ENCODE data around the gene SLC12A7.
"Not testable (repeated sequence)": the region's sequence is repeated elsewhere in the genome, so short reads cannot be mapped to it uniquely, and the experiment has no call there.

Gene SLC12A7

DNA sequence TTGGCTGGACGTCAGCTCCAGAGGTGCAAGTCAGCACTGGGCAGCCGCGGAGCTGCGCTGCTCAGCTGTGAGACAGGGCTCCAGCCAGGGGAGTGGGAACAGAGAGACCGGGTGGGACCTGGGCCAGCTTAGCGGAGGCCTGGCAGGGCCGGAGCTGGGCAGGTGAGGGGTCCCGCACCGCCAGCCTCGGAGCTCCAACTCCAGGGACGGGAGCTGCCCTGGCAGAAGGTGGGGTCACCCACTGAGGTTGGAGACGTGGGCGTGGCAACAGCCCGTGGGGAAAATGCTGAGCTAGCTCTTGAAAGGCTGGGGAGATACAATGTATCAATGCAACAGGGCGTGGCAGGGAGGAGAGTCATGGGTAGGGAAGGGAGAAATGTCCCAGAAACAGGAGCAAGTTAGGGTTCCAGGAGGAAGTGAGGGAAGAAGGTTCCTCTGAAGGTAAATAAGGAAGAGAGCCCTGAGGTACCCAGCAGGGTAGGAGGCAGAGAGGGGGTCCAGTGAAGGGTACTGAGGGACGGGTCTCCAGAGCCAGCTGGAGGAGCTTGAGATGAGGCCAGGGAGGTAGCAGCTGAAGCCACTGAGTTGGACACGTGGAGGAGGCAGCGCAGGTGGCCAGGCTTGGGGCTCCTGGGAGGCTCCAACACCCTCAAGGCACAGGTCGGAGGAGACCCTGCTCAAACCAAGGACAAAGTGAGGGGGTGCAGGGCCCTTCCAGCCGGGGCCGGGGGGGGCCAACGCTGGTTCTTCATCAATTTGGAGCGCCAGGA is 104.0 kb downstream of the SLC12A7 start:
- no peak for DNase-seq (ENCODE audit: low spot score)

DNA sequence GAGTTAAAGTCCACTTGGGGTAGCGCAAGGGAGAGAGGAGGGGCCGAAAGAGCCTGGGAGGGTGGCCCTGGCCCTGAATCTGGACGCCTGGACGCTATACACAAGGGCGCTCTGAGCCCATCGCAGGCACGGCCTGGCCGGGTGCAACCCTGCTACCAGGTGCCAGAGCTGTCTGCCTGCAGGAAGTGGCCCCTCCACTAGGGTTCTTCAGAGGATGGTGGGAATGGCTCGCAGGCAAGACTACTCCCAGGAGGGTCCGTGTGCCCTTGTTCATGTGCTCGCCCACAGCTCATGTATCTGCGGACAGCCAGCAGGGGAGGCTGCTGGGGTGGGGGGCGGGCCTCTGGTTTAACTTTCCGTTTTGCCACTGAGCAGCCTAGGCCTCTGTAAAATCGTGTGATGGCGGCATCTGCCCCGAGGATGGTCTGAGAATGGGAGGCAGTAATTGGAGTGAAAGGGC is 104.6 kb downstream of the SLC12A7 start:
- no peak for DNase-seq (ENCODE audit: low spot score)

DNA sequence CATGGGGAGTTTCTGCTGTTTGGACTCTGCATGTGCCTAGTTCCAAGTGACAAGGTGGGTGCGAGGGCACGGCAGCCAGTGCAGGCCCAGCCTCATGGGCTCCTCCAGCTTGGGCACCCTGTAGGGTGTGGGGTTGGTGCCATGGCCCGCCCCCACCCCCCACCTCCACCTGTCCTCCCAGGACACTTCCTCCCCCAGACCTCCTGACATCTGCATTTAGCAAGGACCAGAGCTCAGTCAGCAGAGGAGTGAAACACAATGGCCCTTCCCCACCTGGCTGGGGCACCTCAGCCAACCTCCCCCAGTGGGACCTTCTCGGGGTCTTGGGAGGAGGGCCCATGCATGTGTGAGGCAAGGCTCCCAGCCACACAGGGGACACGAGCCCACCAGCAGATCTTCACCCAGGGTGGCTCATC is 105.2 kb downstream of the SLC12A7 start:
- no peak for DNase-seq (ENCODE audit: low spot score)

DNA sequence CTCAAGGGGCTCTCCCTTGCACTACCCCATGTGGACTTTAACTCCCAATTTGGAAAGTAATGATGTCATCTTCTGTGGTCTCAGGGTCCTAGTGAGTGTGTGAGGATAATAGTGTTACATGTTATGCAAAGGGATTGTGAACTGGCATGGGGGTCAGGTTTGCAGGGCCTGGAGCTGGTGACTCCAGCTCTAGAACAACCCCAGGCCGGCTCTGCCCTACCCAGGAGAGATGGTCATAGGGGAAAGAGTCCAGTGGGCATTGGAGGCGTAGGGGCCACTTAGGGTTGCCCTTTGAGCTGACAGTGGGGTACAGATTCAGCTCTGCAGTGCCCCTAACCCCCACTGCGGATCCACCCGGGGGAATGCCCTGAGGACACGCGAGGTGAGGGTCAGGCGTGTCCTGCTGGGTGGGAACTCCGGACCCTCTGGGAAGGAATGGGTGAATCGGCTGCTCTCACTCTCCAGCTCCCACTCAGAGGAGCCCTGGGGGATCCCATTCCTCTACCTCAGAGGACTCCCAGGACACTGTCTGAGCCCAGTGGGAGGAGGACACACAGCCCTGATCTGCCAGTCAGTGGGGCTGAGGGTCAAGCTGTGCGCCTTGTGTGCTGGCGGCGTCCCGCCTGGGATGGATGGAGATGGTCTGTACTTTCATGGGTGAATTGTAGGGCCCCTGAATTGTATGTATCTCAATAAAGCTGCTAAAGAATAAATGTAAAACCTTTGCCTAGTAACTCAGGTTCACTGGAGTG is 105.8 kb downstream of the SLC12A7 start:
- no peak for DNase-seq (ENCODE audit: low spot score)

DNA sequence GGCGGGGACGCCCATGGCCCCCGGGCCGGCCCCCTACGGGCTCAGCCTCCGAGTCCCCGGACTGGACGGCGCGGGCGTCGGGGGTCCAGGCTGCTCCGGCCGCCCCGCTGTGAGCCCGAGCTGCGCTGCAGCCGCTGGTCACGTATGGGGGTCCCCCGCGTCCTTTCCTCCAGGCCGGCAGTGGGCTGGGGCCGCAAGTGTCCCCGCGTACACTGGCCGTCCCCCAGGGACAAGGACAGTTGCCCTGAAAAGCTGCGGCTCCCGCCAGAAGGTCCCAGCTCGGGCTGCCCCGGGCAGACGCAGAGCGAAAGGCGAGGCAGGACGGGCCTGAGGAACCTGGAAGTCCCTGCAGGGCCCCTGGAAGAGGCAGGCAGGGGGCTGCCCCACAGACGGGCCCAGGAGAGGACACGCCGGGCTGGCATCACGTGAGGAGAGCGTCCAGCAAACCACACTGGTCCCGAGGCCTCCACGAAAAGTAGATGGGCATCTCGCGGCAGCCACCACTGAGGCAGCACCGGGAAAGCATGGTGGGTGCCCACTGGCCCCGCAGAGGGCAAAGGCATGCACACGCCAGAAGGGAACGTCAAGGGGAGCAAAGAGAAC is 106.5 kb downstream of the SLC12A7 start:
- no peak for DNase-seq (ENCODE audit: low spot score)

DNA sequence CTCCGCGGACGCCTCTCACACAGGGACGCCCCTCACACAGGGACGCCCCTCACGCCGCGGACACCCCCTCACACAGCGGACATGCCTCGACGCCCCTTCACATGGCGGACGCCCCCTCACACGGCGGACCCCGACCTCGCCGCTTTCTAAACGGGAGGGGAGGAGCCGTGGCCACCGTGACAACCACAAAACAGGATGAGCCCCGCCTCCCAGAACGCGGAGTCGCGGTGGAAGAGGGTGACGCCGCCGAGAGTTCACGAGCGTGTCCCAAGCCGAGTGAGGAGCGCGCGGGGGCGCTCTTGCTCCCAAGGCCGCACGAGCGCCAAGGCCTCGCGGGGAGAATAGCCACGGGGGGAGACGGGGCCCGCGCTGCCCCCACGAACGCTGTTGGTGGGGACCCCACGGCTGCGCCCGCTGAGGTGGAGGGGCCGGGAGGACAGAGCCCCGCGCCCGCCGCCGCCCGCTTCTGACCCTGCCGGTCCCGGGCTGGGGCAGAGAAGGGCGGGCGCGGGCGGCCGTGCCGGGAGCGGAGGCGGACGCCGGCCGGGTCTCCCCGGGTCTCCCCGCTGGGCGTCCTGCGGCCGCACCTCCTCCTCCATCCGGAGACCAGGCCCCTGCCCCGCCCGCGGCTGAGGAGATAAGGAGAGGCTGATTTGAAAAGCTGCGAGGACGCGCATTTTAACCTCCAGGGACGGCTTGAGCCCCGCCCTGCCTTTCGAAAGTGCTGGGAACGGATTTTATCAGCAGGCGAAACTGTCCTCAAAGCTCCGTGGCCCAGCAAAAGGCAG is 107.2 kb downstream of the SLC12A7 start:
- DNase-seq (ENCODE audit: low spot score): no peak

DNA sequence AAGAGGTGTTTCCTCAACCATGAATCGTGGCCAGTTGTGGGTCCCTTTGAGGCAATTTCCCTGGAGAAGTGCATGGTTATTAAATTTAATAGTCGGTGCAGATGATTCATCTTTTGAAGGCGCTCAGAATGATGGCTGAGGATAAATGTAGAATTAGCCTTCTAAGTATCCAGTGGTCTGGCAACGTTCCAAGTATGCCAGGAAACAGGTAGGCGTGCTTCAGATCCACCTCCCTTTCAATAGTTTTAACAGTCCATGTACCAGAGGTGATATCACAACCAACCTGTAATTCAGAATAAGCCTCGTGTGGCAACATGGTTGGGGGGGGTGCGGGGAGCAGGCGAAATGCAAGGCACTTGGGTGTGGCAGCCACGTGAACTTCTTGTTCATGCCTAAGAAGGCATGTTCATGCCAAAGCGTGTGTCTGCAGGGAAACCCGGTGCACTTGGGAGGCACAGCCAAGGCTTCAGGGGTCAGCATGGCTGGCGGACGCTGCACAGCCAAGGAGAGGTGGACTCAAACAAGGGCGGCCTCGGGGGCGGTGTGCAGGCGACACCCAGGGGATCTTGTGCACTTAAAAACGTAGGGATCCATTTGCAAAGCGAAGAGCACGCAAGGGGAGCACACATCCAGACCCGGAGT is 108.4 kb downstream of the SLC12A7 start:
- DNase-seq (ENCODE audit: low spot score): no peak

DNA sequence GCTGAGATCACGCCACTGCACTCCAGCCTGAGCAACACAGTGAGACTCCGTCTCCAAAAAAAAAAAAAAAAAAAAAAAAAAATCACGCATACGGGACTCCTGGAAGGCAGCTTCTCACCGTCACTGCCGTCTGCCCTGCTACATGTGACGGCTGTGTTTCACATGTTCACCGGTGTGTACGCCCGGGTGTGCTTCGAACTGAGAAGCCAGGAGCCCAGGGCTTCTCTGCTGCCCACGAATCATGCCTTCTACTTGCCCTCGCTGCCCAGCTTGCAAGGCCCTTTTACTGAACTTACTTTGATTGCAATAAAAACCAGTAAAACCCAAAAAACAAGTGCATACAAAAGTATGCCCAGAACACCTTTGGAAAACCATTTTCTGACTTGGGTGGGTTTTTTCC is 109.0 kb downstream of the SLC12A7 start:
- no peak for DNase-seq (ENCODE audit: low spot score)

DNA sequence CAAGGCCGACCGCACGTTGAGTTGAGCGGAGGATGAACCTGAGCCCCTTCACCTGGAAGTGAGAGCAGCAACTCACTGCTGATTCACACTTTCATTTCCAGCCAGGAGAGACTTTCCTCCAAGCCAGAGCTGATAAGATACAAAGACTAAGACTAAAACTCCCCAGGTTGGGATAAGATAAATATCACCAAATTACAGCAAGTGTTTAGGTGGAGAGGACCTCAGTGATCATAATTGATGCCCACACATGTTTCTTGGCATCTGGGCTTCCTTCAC is 109.7 kb downstream of the SLC12A7 start:
- no peak for DNase-seq (ENCODE audit: low spot score)

DNA sequence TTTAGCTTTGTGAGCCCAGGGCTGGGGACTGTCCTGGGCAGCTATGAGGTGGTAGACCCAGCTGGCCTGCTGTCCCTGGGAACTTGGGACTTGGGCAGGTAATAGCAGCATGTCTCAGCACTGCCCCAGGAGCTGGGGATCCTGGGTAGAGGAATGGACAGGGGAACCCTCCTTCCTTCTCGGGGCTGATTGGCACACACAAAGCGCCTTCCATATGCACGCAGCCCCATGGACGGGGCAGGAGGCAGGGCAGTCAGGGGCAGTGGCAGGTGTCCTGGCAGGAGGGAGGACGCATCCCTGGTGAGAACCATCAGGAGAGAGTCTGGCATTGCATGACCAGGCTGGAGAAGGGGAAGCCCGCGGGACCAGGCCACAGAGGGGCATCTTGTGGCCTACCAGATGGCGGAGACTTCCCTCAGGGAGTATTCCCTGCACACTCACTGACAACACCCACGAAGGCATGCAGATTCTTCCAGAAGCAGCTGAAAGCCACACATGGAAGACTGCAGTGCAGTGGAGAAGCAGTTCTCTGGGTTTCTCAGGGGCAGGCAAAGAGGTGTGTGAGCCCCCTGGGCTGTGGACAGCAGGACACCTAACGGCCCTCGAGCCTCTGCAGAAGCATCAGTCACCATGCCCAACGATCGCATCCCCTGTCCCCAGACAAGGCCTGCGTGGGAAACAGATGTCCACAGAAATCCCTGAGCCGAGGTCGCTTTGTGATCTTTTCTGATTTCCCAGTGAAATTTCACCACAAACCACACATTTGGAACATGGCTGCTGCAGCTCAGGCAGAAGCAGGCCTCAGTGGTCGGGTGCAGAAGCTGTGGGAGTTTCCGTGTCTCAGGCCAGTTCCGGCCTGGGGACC is 110.2 kb downstream of the SLC12A7 start:
- DNase-seq (ENCODE audit: low spot score): no peak

DNA sequence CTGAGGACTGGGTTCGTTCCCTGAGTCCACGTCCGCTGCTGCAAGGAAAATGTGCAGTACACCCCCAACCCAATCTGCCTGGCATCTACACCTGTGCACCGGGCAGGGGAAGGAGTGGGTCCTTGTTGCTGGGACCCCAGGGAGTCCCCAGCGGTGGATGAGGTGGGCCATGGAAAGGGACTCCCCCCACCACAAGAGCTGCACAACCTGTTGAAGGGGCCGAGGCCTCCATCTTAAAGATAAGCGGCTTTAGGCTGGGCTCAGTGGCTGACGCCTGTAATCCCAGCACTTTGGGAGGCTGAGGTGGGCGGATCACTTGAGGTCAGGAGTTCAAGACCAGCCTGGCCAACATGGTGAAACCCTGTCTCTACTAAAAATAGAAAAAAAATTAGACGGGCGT is 111.0 kb downstream of the SLC12A7 start:
- DNase-seq (ENCODE audit: low spot score): not testable (repeated sequence)

Measured in COLO829 (cell line).